Left ventricle myocardium inferior (tissue), 1 donor: ENCODE measurements around the gene ANKRD13C. TPM values are rescaled to one million over a fixed set of nuclear protein-coding genes. Genes with fewer than 3 reads are reported as not detected.
A peak's percentile ranks its signal among the peaks of the same experiment; 100 is the strongest.

Experiments used
- DNase-seq: peaks from one replicate; pipeline ENCODE4 v3.0.0-alpha.2; 2020
- H3K27ac ChIP-seq: fragments of 200-600 bp; replicated peaks from 2 replicates; pipeline ENCODE4 v1.8.0; 2021
- H3K27me3 ChIP-seq: fragments of 200-600 bp; 2 replicates; pipeline ENCODE4 v1.8.0; 2021; ENCODE audit warnings: low read depth
- H3K36me3 ChIP-seq: fragments of 200-600 bp; 2 replicates; pipeline ENCODE4 v1.8.0; 2021
- H3K4me1 ChIP-seq: fragments of 200-600 bp; 2 replicates; pipeline ENCODE4 v1.8.0; 2021
- H3K4me3 ChIP-seq: fragments of 200-600 bp; 2 replicates; pipeline ENCODE4 v1.8.0; 2021; ENCODE audit warnings: mild to moderate bottlenecking, moderate library complexity
- H3K9me3 ChIP-seq: fragments of 200-600 bp; replicated peaks from 2 replicates; pipeline ENCODE4 v1.8.0; 2021
- intact Hi-C: fragments of 100-400 bp; cut with micrococcal nuclease; formaldehyde crosslinking; loops from one replicate; pipeline ENCODE4 v1.11.0; 2022
- total RNA-seq: library from RNA; stranded (reverse); fragmentation: NEBNext Ultra II Directional; extraction: Animal tissue kit (Norgen Biotek cat#: 25700); gene quantifications from one replicate; pipeline ENCODE4 v1.2.1, GENCODE V29; 2021
- TF ChIP-seq, protein P1 (sequence below): fragments of 200-600 bp; IDR thresholded peaks from 2 replicates; pipeline ENCODE4 v1.8.0; 2021; ENCODE audit warnings: antibody characterized with exemption, mild to moderate bottlenecking, borderline replicate concordance
- donor health status: DM: no; HTN: yes; CAD: no; lungs with severe emphysema.

The ANKRD13C gene
- total RNA-seq, 1 donor from 2014 or later, result 9.5 TPM

DNA sequence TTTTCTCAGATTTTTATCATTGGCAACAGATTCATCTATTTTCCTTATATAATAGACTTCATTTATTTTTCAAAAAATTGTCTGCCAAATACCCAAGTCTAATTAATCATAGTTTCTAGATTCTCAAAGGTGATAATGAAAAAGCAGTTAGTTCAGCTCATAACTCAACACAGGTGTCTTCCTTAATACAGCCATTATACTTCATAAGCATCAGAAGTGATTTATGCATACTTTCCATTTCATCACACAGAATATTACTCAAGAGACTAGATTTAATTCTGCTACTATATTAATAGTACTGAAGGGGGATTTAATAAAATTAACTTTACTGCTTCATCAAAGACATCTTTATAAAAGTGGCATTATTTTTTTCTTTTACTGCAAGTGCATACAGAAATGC, 114.6 kb downstream of the ANKRD13C start:
- intact Hi-C loops, result loop anchor here (10.0 kb wide), 1 partner anchor 825 kb away; no protein-coding TSS in a partner anchor
- no peaks in the 10 kb centered on the region for H3K27me3 ChIP-seq
- no peaks in the 10 kb centered on the region for H3K9me3 ChIP-seq
- H3K4me3 ChIP-seq, result no peak overlapping the region
- TF ChIP-seq, protein P1, sequence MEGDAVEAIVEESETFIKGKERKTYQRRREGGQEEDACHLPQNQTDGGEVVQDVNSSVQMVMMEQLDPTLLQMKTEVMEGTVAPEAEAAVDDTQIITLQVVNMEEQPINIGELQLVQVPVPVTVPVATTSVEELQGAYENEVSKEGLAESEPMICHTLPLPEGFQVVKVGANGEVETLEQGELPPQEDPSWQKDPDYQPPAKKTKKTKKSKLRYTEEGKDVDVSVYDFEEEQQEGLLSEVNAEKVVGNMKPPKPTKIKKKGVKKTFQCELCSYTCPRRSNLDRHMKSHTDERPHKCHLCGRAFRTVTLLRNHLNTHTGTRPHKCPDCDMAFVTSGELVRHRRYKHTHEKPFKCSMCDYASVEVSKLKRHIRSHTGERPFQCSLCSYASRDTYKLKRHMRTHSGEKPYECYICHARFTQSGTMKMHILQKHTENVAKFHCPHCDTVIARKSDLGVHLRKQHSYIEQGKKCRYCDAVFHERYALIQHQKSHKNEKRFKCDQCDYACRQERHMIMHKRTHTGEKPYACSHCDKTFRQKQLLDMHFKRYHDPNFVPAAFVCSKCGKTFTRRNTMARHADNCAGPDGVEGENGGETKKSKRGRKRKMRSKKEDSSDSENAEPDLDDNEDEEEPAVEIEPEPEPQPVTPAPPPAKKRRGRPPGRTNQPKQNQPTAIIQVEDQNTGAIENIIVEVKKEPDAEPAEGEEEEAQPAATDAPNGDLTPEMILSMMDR, result no peak
- no peak overlapping the region for H3K27ac ChIP-seq
- no peaks in the 10 kb centered on the region for H3K4me1 ChIP-seq
- no peak for DNase-seq
- H3K36me3 ChIP-seq, result peaks cover 98% of the 10 kb centered on the region

DNA sequence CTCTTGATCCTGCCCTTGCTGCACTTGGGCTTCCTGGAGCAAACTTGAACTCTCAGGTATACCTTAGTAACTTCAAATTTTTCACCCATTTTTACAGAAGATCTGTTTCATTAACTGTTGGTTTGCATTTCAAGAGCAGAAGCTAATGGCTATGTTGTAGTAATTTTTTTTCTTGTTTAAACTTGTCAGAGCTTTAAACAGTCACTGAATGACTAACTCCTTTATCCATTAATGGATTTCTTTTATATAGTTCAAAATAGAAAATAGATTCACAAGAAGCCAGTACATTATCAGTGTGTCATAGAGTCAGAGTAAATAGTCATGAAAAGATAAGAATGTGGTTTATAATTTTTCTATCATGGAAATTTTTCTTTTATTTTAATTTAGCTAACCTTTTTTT, 119.8 kb downstream of the ANKRD13C start:
- TF ChIP-seq, protein P1, result no peak
- intact Hi-C loops, result loop anchor here (10.0 kb wide), 1 partner anchor 830 kb away; no protein-coding TSS in a partner anchor
- Histone ChIP-seq H3K36me3 (peaks cover 98% of the 10 kb centered on the region), H3K9me3 (no peaks in the 10 kb centered on the region), H3K4me3 (no peak overlapping the region), H3K27ac (no peak overlapping the region), H3K27me3 (no peaks in the 10 kb centered on the region), H3K4me1 (peaks cover 9% of the 10 kb centered on the region)
- no peak for DNase-seq

DNA sequence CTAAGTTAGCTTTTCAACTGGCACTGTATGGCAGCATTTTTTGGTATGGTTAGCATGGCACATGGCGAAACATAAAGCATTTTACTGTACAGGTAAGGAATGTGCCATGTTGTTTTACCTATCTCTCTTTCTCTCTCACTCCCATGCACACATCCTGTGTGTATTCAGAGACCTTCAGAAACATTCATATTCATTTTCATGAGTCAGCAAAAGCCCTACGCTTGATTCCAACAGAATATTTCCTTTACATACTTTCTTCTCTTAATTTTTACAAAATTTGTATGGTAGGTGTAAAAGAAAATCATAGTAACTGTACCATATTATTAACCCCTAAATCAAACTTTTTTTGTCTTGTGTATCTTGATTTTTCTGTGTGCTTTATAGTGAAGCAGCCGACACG, 123.0 kb downstream of the ANKRD13C start:
- Histone ChIP-seq H3K9me3 (no peaks in the 10 kb centered on the region), H3K27me3 (no peaks in the 10 kb centered on the region), H3K4me1 (peaks cover 29% of the 10 kb centered on the region), H3K4me3 (no peak overlapping the region), H3K36me3 (peaks cover 80% of the 10 kb centered on the region), H3K27ac (no peak overlapping the region)
- intact Hi-C loops, result loop anchor here (10.0 kb wide), 1 partner anchor 833 kb away; no protein-coding TSS in a partner anchor
- DNase-seq, result no peak
- TF ChIP-seq, protein P1, result no peak

DNA sequence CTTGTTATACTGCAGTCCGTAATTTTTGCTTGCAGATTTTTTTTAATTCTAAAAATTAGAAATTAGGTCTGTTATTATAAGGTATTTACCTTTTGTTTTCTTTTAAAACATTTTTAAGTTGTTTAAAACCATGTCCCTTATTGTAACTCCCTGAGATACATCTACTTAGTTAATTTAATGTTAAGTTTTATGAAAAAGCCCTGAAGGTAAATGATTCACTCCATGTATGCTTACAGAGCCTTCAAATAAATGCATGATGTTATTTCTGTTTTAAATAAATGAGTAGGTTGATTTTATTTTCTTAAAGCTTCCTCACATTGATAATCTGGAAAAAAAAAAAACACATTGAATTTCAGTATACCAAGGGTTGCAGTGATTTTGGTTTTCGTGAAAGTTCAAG, 125.9 kb downstream of the ANKRD13C start:
- TF ChIP-seq, protein P1, result no peak
- DNase-seq, result no peak
- intact Hi-C loops, result no loop called here
- Histone ChIP-seq H3K27me3 (no peaks in the 10 kb centered on the region), H3K27ac (no peak overlapping the region), H3K4me1 (peaks cover 55% of the 10 kb centered on the region), H3K4me3 (no peak overlapping the region), H3K36me3 (peaks cover 56% of the 10 kb centered on the region), H3K9me3 (no peaks in the 10 kb centered on the region)

DNA sequence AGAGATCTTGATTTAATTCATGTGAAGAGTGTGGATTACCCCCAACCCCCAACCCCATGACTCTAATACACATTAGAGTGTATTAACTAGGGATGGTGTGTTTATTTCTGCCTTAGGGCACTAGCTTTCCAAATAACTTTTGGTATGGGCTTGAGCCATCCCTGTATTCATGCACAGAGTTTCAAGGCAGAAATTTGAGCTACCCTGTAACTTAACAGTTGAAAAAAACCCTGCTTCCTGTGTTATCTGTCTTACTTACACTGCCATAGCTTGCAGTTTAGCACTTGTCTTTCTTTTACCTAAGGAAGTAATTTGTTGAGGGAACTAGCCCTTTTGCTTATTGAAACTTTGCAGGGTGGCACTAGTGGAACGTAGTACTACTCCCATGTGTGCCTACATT, 127.1 kb downstream of the ANKRD13C start:
- no peak for DNase-seq
- Histone ChIP-seq H3K36me3 (peaks cover 43% of the 10 kb centered on the region), H3K27ac (no peak overlapping the region), H3K9me3 (no peaks in the 10 kb centered on the region), H3K4me1 (peaks cover 63% of the 10 kb centered on the region), H3K27me3 (no peaks in the 10 kb centered on the region), H3K4me3 (no peak overlapping the region)
- intact Hi-C loops, result no loop called here
- TF ChIP-seq, protein P1, result no peak

DNA sequence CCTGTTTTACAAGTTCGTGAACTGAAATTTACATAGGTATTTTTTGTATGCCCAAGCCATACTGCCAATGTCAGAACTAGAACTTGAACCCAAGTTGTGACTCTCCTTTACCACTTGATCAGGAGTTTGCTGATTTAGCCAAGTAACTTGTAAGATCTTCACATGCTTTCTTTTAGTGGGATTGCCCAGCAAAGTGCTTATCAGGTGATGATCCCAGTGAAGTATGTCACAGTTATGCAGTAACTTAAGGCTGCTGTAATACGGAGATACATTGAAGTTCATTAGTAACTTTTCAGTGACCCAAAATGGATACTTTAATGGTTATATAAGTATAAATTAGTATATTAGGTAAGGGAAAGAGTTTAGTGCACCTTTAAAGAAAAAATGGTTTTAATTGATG, 129.6 kb downstream of the ANKRD13C start:
- intact Hi-C loops, result no loop called here

More for the DNA sequence above, 129.6 kb downstream of the ANKRD13C start:
- H3K36me3 ChIP-seq, result peaks cover 19% of the 10 kb centered on the region
- H3K4me1 ChIP-seq, result peaks cover 81% of the 10 kb centered on the region
- TF ChIP-seq, protein P1, result no peak
- H3K27me3 ChIP-seq, result no peaks in the 10 kb centered on the region
- H3K9me3 ChIP-seq, result no peaks in the 10 kb centered on the region
- peak overlapping the region; percentile 18 for H3K27ac ChIP-seq
- no peak overlapping the region for H3K4me3 ChIP-seq
- no peak for DNase-seq
